GM12872 (cell line): Measurements from ENCODE around the gene C4orf51.

ENCODE experiments used
- CTCF ChIP-seq: IDR thresholded peaks from 3 replicates; pipeline ENCODE4 v1.5.1; 2011; ENCODE audit warnings: low read depth, mild to moderate bottlenecking, low read length, moderate library complexity; ENCODE audit not compliant: insufficient read depth

Gene C4orf51

GRCh38 chr4:145716200-145716599, 36.3 kb downstream of the C4orf51 start:
- no peak for TF ChIP-seq CTCF

- no peak for TF ChIP-seq CTCF
These were observed 36.8 kb downstream of the C4orf51 start for GRCh38 chr4:145716661-145717200.

- no peak for TF ChIP-seq CTCF
These were observed 40.0 kb downstream of the C4orf51 start for GRCh38 chr4:145719752-145720624.

GRCh38 chr4:145720656-145721055, 40.7 kb downstream of the C4orf51 start:
- TF ChIP-seq CTCF = no peak

- TF ChIP-seq CTCF = no peak
These were observed 42.6 kb downstream of the C4orf51 start for GRCh38 chr4:145722561-145722960.

GRCh38 chr4:145723336-145723735, 43.4 kb downstream of the C4orf51 start:
- TF ChIP-seq CTCF = no peak

- no peak for TF ChIP-seq CTCF
These were observed 50.1 kb downstream of the C4orf51 start for GRCh38 chr4:145730026-145730425.
